Omental fat pad (tissue), 4 donors: ENCODE measurements around the gene LARP7. TPM values are rescaled to one million over a fixed set of nuclear protein-coding genes. Genes with fewer than 3 reads are reported as not detected.
"Not testable (repeated sequence)": the region's sequence is repeated elsewhere in the genome, so short reads cannot be mapped to it uniquely, and the experiment has no call there.

Source experiments
- ATAC-seq: fragments of 150-250 bp; one replicate; pipeline ENCODE4 v1.9.1; 2016; ENCODE audit warnings: mild to moderate bottlenecking, moderate library complexity; ENCODE audit not compliant: low FRiP score
- DNase-seq: peaks from one replicate; pipeline ENCODE4 v3.0.0-alpha.2; 2019; ENCODE audit warnings: low spot score
- small RNA-seq: library from RNA; depleted of rRNA; stranded (forward); fragments of <200 nt; gene quantifications from one replicate; pipeline ENCODE3, GENCODE V24; 2016
- total RNA-seq, 4 donors: library from RNA; depleted of rRNA; stranded (reverse); fragments of >200 nt; gene quantifications; one replicate each; pipeline ENCODE4 v1.1.0, GENCODE V29; 2016
- TF ChIP-seq, protein P1 (sequence below), 3 donors: fragments of 450-650 bp; IDR thresholded peaks; one replicate each; pipeline ENCODE4 v1.5.1; 2016 to 2017; ENCODE audit warnings: antibody characterized with exemption in 3 of 3, mild to moderate bottlenecking in 3 of 3, moderate library complexity in 2 of 3

The LARP7 gene
- total RNA-seq, 4 donors from 2014 or later, result 33.9 to 43.2 (median 34.8) TPM

DNA sequence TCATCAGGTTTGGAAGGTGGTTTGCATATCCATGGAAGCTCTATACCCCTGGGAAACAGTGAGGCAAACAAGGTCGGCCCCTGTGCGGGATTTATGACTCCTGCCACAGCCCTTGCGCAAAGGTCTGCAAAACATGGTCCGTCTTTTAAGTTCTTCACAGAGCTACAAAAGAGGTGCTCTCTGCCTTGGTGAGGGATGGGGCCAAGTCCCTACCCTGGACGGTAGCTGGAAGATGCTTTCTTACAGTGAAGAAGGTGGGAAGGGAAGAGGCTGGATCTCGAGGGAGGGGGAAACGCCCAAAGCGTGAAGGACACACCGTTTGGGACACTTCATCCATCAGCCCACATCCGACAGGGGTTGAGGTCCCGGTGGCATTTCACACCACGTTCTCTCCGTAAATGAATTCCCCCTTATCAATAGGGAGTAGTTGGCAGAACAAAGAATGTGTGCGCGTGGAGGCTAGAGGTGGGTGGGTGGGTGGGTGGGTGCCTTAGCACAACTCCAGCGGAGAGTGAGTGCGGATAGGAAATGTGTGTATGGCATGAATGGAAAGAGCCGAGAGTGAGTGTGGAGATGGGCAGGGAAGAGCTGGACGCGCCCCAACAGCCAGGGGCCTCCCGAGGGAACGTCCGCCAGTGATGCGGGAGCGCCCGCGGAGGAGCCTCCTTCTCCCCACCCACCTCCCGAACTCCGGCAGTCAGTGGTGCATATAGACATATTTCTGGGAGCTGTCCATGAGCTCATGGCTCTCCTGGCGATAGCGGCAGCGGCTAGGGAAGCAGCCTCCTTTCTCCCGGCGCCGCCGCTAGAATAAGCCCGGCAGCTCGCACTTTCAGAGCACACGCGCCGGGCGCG is 68.3 kb downstream of the LARP7 start:
- ATAC-seq, result peak; percentile 87
- no peak for DNase-seq
- TF ChIP-seq, protein P1, sequence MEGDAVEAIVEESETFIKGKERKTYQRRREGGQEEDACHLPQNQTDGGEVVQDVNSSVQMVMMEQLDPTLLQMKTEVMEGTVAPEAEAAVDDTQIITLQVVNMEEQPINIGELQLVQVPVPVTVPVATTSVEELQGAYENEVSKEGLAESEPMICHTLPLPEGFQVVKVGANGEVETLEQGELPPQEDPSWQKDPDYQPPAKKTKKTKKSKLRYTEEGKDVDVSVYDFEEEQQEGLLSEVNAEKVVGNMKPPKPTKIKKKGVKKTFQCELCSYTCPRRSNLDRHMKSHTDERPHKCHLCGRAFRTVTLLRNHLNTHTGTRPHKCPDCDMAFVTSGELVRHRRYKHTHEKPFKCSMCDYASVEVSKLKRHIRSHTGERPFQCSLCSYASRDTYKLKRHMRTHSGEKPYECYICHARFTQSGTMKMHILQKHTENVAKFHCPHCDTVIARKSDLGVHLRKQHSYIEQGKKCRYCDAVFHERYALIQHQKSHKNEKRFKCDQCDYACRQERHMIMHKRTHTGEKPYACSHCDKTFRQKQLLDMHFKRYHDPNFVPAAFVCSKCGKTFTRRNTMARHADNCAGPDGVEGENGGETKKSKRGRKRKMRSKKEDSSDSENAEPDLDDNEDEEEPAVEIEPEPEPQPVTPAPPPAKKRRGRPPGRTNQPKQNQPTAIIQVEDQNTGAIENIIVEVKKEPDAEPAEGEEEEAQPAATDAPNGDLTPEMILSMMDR (IDR thresholded peaks at IDR 0.05), result no peak

DNA sequence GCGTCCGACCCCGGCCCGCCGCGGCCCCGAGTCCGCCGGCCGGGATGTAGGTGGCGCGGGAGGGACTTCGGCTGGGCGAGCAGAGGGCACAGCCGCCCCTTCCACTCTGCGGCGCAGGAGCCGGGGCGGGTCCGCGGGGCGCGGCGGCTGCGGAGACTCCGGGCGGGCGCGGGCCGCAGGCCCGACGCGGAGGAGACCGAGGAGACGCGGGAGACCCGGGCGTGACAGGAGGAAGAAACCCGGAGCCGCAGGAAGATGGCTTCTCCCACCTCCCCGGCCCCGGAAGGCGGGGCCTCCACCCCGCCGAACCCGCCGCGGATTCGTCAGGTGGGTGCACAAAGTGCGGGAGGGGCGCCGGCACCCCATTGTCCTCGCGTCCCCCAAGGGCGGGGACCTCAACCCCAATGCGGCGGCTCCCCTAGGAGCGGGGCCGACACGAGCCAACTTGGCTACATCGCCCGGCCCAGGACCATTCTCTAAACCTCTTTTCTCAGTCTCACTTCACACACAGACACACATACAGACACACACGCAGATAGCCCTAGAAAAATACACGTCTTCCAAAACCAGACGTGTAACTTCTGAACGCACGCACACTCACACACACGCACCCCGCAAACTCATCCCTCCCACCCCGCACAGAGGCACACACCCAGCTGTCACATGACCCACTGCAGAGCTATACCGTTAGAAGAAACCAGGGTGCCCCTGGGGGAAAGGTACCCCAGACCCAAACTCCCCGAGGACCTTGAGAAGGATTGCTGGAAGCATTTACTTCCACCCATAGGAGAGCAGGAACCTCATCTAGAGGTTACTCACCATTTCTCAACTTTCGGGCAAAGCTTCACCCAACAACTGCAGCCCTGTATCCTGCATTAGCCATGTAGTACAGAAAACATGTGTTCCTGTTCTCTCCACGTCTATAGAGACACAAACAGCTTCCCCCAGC is 69.2 kb downstream of the LARP7 start:
- peak; percentile 70 for ATAC-seq
- not testable (repeated sequence) for DNase-seq

DNA sequence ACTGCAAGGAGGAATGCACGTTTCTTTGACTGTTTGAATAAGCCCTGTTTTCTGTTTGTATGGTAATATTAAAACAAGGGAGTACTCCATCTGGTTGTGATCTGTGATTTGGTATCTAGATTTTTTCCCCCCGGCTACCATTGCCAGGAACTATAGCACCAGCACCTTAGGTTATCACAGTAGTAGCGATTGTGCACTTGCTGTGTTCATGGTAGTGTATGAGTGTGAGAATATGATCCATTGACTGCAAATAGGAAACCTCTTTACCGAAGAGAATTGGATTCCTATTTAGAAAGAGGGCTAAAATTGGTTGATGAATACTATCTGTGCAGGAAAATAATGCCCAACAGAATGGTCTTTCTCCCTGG is 69.9 kb downstream of the LARP7 start:
- no peak for ATAC-seq
- DNase-seq, result no peak
- TF ChIP-seq, protein P1 (IDR thresholded peaks at IDR 0.05), result no peak

Small RNAs within 50 kb of the gene (small RNA-seq; reads per million reads assigned to genes)
- gene MIR302A (not detected), gene MIR302C (not detected), gene MIR302D (not detected), gene MIR367 (not detected), gene WRBP1 (not detected)

Other genes starting within 250 kb of the LARP7 start
- gene NEUROG2, start 121.0 kb upstream of the LARP7 start, total RNA-seq, result not detected
- gene ZGRF1, start 234 bp upstream of the LARP7 start, total RNA-seq, result 10 to 100 TPM in 1 of 4 donors, 1 to 10 TPM in 3; 2.9 to 10.4 (median 4.0) TPM